Panc1 (cell line): Measurements from ENCODE around the gene TTLL5.
A peak's percentile ranks its signal among the peaks of the same experiment; 100 is the strongest.

ENCODE experiments used
- CTCF ChIP-seq: fragments of 450-650 bp; IDR thresholded peaks from 2 replicates; pipeline ENCODE4 v1.5.1; 2017; ENCODE audit warnings: mild to moderate bottlenecking
- POLR2AphosphoS5 ChIP-seq: IDR thresholded peaks from 2 replicates; pipeline ENCODE4 v1.6.1; 2012; ENCODE audit warnings: mild to moderate bottlenecking, low read depth, low read length, moderate library complexity
- REST ChIP-seq, 2 experiments: IDR thresholded peaks; 2 replicates each; pipeline ENCODE4 v1.6.1; 2011 to 2012; ENCODE audit warnings: low read depth in 2 of 2, control low read depth in 1 of 2, low read length in 1 of 2, mild to moderate bottlenecking in 1 of 2, moderate library complexity in 1 of 2; ENCODE audit not compliant: insufficient read depth in 1 of 2
- SIN3A ChIP-seq: IDR thresholded peaks from 2 replicates; pipeline ENCODE4 v1.6.1; 2012; ENCODE audit warnings: low read depth, mild to moderate bottlenecking, low read length, moderate library complexity, borderline replicate concordance; ENCODE audit not compliant: insufficient read depth
- TCF7L2 ChIP-seq: IDR thresholded peaks from 2 replicates; pipeline ENCODE4 v1.6.1; 2011; ENCODE audit warnings: mild to moderate bottlenecking, low read depth, low read length, inconsistent platforms

- TF ChIP-seq CTCF (peak; percentile 43), REST (IDR thresholded peaks at IDR 0.05; ENCODE audit: insufficient read depth in 1 of 2, low read depth in 2 of 2, low read length in 1 of 2) (no peak), TCF7L2 (no peak), POLR2AphosphoS5 (no peak), SIN3A (no peak)
These were observed 223.2 kb downstream of the TTLL5 start for GRCh38 chr14:75884198-75884611.
